GM21717 (cell line): ENCODE measurements around the gene LCA5.
"Not testable (repeated sequence)": the region's sequence is repeated elsewhere in the genome, so short reads cannot be mapped to it uniquely, and the experiment has no call there.

Source experiments
- ATAC-seq: cut with Tn5 transposase; IDR thresholded peaks from one replicate; pipeline ENCODE4 v1.9.1; 2021; ENCODE audit warnings: mild to moderate bottlenecking, moderate library complexity; ENCODE audit not compliant: unreplicated experiment

The LCA5 gene

GRCh38 chr6:79536954-79537747 is at the start of gene LCA5:
Gene LCA5 (minus strand): TSS chr6:79537430. CDS start chr6:79518894, 18,536 bp downstream.
- peak; percentile 100 for ATAC-seq

GRCh38 chr6:79586548-79586947 is 49.3 kb upstream of the LCA5 start:
- ATAC-seq = no peak

GRCh38 chr6:79584332-79584731 is 47.1 kb upstream of the LCA5 start:
- ATAC-seq = no peak

- ATAC-seq = not testable (repeated sequence)
Measured at GRCh38 chr6:79577926-79578325, 40.7 kb upstream of the LCA5 start.

- ATAC-seq = no peak
Measured at GRCh38 chr6:79574630-79575225, 37.5 kb upstream of the LCA5 start.

GRCh38 chr6:79574174-79574573 is 36.9 kb upstream of the LCA5 start:
- no peak for ATAC-seq

GRCh38 chr6:79571030-79571367 is 33.8 kb upstream of the LCA5 start:
- peak; percentile 27 for ATAC-seq

- peak; percentile 91 for ATAC-seq
Measured at GRCh38 chr6:79570129-79571029, 33.1 kb upstream of the LCA5 start.

- no peak for ATAC-seq
Measured at GRCh38 chr6:79568996-79569395, 31.8 kb upstream of the LCA5 start.

GRCh38 chr6:79564636-79565035 is 27.4 kb upstream of the LCA5 start:
- ATAC-seq = no peak

GRCh38 chr6:79559706-79560105 is 22.5 kb upstream of the LCA5 start:
- ATAC-seq = no peak

GRCh38 chr6:79557673-79558467 is 20.6 kb upstream of the LCA5 start:
- ATAC-seq = no peak

- ATAC-seq = no peak
Measured at GRCh38 chr6:79554305-79554704, 17.1 kb upstream of the LCA5 start.

GRCh38 chr6:79551401-79551800 is 14.2 kb upstream of the LCA5 start:
- no peak for ATAC-seq

- ATAC-seq = no peak
Measured at GRCh38 chr6:79548304-79548703, 11.1 kb upstream of the LCA5 start.

- no peak for ATAC-seq
Measured at GRCh38 chr6:79546186-79546585, 9.0 kb upstream of the LCA5 start.

- ATAC-seq = peak; percentile 87
Measured at GRCh38 chr6:79544939-79545450, 7.8 kb upstream of the LCA5 start.

- ATAC-seq = peak; percentile 62
Measured at GRCh38 chr6:79544299-79544927, 7.2 kb upstream of the LCA5 start.

- peak; percentile 29 for ATAC-seq
Measured at GRCh38 chr6:79543886-79544285, 6.7 kb upstream of the LCA5 start.

- no peak for ATAC-seq
Measured at GRCh38 chr6:79543411-79543810, 6.2 kb upstream of the LCA5 start.
